Adrenal gland (tissue), 5 donors: ENCODE data around the gene VPS36.

Experiments used
- POLR2A ChIP-seq, 2 donors: fragments of 450-650 bp; IDR thresholded peaks; one replicate each; pipeline ENCODE4 v1.6.1; 2017; ENCODE audit warnings: antibody characterized with exemption in 2 of 2, mild to moderate bottlenecking in 2 of 2, moderate library complexity in 1 of 2
- TF ChIP-seq, protein P1 (sequence below), 6 experiments: fragments of 450-650 bp in 4 of 6; fragments of 200-600 bp in 2 of 6; sonication (generic) in 1 of 6; IDR thresholded peaks; 1 replicate in 5 of 6; 2 replicates in 1 of 6; pipeline versions ENCODE4 v1.5.1 to v1.8.0; 2016 to 2021; ENCODE audit warnings: antibody characterized with exemption in 6 of 6, mild to moderate bottlenecking in 2 of 6, moderate library complexity in 1 of 6
- donor health status: DM: no; HTN: no; CAD: no.

DNA sequence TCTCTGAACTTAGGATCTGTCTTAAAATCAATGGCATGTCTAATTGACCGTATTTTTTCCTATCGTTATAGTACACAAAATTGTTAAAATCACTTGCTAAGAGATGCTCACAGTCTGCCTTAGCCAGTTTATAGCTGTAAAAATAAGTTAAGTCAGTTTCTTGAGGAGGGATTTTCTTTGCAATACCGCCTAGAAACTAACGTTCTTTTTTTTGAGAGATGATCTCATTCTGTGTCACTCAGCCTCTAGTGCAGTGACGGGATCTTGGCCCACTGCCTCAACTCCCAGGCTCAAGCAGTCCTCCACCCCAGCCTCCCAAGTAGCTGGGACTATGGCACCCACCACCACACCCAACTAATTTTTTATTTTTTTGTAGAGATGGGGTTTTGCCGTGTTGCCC lies 9.2 kb upstream of the VPS36 start:
- no peak for TF ChIP-seq POLR2A (IDR thresholded peaks at IDR 0.05)
- TF ChIP-seq, protein P1, sequence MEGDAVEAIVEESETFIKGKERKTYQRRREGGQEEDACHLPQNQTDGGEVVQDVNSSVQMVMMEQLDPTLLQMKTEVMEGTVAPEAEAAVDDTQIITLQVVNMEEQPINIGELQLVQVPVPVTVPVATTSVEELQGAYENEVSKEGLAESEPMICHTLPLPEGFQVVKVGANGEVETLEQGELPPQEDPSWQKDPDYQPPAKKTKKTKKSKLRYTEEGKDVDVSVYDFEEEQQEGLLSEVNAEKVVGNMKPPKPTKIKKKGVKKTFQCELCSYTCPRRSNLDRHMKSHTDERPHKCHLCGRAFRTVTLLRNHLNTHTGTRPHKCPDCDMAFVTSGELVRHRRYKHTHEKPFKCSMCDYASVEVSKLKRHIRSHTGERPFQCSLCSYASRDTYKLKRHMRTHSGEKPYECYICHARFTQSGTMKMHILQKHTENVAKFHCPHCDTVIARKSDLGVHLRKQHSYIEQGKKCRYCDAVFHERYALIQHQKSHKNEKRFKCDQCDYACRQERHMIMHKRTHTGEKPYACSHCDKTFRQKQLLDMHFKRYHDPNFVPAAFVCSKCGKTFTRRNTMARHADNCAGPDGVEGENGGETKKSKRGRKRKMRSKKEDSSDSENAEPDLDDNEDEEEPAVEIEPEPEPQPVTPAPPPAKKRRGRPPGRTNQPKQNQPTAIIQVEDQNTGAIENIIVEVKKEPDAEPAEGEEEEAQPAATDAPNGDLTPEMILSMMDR (IDR thresholded peaks at IDR 0.05): no peak
